ENCODE data around the gene TEAD1.
A peak's percentile ranks its signal among the peaks of the same experiment; 100 is the strongest.

Gene TEAD1

DNA sequence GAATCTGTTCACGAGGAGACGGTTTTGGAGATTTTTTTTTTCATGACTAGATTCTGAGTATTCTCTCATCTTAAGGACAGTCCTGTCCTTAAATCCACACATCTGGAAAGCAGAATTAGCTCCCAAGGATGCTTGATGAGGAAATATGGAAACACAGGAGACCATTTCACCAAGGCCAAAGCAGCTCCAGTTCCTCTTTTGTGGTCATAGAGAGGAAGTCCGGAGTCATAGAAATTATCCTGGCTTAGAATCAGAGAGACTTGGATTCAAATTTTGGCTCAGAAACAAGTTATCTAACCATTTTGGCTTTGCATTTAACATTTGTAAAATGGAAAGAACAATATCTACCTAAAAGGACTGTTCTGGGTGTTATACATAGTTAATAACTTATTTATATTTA is 7.3 kb upstream of the TEAD1 start:
- DNase-seq (ENCODE audit: low spot score) = no peak

- no peak for DNase-seq (ENCODE audit: low spot score)
Observed at GRCh38 chr11:12667646-12668045, 6.6 kb upstream of the TEAD1 start.

- no peak for DNase-seq (ENCODE audit: low spot score)
Observed at GRCh38 chr11:12668166-12668565, 6.1 kb upstream of the TEAD1 start.

GRCh38 chr11:12669930-12670329 is 4.3 kb upstream of the TEAD1 start:
- no peak for DNase-seq (ENCODE audit: low spot score)

DNA sequence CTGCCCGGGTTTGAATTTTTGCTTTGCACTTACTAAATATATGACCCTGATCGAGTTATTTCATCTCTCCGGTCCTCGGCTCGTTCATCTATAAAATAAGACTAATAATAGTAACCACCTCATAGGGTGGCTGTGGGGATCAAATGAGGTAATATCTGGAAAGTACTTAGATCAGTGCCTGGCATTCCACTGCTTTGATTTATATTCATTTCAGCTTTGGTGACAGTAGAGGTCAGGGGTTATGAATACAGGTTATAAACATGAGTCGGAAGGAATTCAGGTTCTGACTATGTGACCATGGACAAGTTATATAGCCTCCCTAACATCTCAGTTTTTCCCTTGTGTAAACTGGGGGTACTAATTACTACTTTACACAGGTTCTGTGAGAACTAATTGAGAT is 2.9 kb upstream of the TEAD1 start:
- no peak for DNase-seq (ENCODE audit: low spot score)

GRCh38 chr11:12673601-12673923 is 659 bp upstream of the TEAD1 start:
- no peak for DNase-seq (ENCODE audit: low spot score)

DNA sequence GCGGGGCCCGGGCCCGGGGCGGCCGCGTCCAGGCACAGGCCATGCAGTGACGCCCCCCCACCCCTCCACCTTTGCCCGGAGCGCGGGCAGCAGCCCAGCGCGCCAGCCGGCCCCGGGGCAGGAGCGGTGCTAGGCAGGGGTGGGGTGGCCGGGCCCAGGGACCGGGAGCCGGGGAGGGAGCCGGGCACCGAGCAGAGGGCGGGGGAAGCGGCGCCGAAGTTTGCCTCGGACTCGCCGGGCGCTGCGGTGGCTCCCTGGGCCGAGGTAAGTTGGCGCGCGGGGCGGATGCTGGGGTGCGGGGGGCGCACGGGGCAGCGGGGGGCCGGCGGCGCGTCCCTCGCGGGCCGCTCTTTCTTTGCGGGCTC is 332 bp downstream of the TEAD1 start:
- no peak for DNase-seq (ENCODE audit: low spot score)

GRCh38 chr11:12674936-12675696 is 895 bp downstream of the TEAD1 start:
- peak; percentile 49 for DNase-seq (ENCODE audit: low spot score)

GRCh38 chr11:12675951-12676711 is 1.9 kb downstream of the TEAD1 start:
- DNase-seq (ENCODE audit: low spot score) = peak; percentile 47

- peak; percentile 50 for DNase-seq (ENCODE audit: low spot score)
Observed at GRCh38 chr11:12677131-12677530, 2.9 kb downstream of the TEAD1 start.

GRCh38 chr11:12678092-12678491 is 3.9 kb downstream of the TEAD1 start:
- DNase-seq (ENCODE audit: low spot score) = no peak

DNA sequence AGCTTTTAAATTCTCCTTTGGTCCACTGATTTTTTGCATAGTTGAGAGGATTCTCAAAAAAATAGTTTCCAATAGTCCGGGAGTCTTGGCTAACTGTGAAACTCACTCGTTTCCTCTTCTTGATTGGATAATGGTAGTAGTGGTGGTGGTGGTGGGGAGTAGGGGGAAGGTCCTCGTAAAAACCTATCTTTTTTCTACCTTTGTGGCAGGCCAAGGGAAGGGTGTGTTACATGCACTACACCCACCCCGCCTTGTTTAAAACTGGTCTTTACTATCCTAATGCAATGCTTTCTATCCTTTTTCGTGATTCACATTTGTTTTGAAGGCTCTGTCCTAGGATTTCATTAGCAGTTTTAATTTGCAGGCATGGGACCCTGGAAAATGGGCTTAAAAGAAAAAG is 4.8 kb downstream of the TEAD1 start:
- no peak for DNase-seq (ENCODE audit: low spot score)

- DNase-seq (ENCODE audit: low spot score) = no peak
Observed at GRCh38 chr11:12679471-12679870, 5.2 kb downstream of the TEAD1 start.

- DNase-seq (ENCODE audit: low spot score) = peak; percentile 89
Observed at GRCh38 chr11:12680246-12680939, 6.2 kb downstream of the TEAD1 start.

- no peak for DNase-seq (ENCODE audit: low spot score)
Observed at GRCh38 chr11:12680940-12681258, 6.7 kb downstream of the TEAD1 start.

- no peak for DNase-seq (ENCODE audit: low spot score)
Observed at GRCh38 chr11:12681466-12681865, 7.2 kb downstream of the TEAD1 start.

- no peak for DNase-seq (ENCODE audit: low spot score)
Observed at GRCh38 chr11:12682288-12682687, 8.1 kb downstream of the TEAD1 start.

DNA sequence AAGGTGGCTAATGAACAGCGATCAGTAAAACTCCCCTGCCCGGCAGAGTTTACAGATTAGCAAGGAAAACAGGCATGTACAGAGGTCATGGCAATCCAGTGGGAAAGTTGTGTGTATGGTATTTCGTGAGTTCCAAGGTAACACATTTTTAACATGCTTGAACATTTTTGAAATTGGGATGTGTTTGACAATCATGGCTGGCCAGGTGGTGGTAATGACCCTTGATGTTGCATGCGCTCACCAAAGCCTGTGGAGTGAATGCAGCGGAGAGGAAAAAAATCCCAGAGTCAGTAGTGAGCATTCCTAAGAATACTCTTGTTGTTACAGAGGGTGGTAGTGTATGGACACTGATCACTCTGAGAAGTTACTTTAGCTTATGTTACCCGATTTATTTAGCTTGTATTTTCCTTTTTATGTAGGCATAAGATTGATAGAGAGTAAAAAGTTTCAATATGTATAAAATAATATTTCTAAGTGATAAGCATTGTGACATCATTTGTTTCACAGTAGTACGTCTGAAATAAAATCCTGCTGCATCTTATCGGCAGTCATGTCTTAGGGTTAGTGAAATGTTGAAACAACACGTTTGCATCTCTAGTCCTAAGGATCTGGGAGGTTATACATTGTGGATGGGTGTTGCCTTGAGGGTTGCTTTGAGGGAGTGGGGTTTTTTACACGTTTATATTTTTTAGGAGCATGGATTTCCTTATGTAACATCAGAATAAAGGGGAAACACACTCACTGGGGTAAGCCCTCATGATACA is 8.7 kb downstream of the TEAD1 start:
- DNase-seq (ENCODE audit: low spot score) = peak; percentile 55

DNA sequence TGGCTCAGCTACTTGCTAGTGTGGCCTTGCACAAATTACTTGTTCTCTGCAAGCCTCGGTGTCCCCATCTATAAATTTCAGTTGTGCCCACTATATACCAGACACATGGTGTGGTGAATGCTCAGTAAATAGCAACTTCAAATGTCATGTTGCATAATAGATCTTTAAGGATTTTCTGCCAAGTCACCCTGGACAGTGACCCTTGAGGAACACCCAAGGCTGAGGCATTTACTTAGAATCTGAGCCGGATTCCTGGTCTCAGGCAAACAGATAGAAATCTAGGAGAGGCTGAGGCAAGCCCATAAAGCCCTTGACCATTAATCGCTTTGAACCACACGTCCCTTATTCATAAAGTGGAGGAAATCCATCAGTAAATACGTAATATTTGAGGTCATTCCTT is 9.7 kb downstream of the TEAD1 start:
- DNase-seq (ENCODE audit: low spot score) = no peak

- no peak for DNase-seq (ENCODE audit: low spot score)
Observed at GRCh38 chr11:12684315-12684714, 10.1 kb downstream of the TEAD1 start.

DNA sequence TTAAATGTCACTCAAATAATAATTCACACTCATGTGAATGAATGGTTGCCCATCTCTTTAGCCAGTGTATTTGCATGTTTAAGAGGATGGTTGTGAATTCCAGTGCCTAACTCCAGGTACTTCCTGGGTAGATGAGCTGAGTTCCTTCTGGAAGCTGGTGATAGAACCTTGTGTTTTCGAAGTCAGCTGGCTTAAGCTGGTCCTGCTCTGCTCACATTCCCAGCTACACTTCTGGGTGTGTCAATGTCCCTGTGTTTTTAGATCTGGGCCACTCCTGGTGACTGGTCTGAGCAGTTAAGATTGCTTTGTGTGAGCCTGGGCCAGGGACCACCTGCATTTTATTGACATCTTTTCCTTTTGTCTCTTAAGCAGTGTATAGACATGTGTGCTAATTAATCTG is 10.6 kb downstream of the TEAD1 start:
- no peak for DNase-seq (ENCODE audit: low spot score)

DNA sequence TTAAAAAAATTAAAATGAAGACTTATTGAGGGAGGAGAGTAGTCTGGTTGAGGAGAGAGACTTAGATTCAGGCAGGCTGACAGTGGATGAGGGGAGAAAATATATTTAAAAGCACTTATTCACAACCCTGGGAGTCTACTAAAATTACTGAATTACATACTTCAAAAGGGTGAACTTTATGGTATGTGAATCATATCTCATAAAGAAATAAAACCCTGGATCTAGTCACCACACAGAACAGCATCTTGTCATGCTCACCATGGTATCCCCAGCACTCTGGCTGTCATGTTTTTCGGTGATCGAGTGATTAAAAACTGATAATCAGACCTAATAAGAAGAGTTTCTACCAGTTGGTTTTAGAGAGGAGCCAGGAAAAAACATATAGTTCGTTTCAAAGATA is 11.0 kb downstream of the TEAD1 start:
- DNase-seq (ENCODE audit: low spot score) = no peak

Data from kidney tubule cell (primary cell).